Caco-2 (cell line): Measurements from ENCODE around the gene KRT2. TPM values are rescaled to one million over a fixed set of nuclear protein-coding genes. Genes with fewer than 3 reads are reported as not detected.

Source experiments
- BruUV-seq: library from RNA; stranded (reverse); fragments of 400-500 nt; replicated peaks from 2 replicates; lab custom pipeline; 2021; lab: Mats Ljungman, UMichigan
- CTCF ChIA-PET: fragments of 300-600 bp; sonication (Branson Sonifier 250); formaldehyde crosslinking; loops from one replicate; lab custom pipeline; 2022; ENCODE audit warnings: antibody characterized with exemption; lab: Charles Lee
- POLR2A ChIA-PET: fragments of 300-600 bp; sonication (Branson Sonifier 250); formaldehyde crosslinking; loops from one replicate; lab custom pipeline; 2022; ENCODE audit warnings: antibody characterized with exemption; lab: Charles Lee
- DNase-seq, 2 experiments: peaks; one replicate each; pipeline versions ENCODE4 v3.0.0 to v3.0.0-alpha.2; 2020 to 2022
- H3K27me3 ChIP-seq: replicated peaks from 2 replicates; pipeline ENCODE4 v1.6.0; 2011; ENCODE audit warnings: low read length; ENCODE audit not compliant: control insufficient read depth, insufficient read depth
- H3K36me3 ChIP-seq: 2 replicates; pipeline ENCODE4 v1.5.1; 2011; ENCODE audit warnings: low read length; ENCODE audit not compliant: control insufficient read depth, insufficient read depth
- H3K4me1 ChIP-seq: fragments of 250-450 bp; sonication (Bioruptor Pico); 2 replicates; pipeline ENCODE4 v1.5.1; 2020; ENCODE audit warnings: mild to moderate bottlenecking
- H3K4me3 ChIP-seq: 2 replicates; pipeline ENCODE4 v1.5.1; 2011; ENCODE audit warnings: low read depth, mild to moderate bottlenecking, control low read depth, low read length
- H3K9me3 ChIP-seq: fragments of 250-450 bp; sonication (Bioruptor Pico); 2 replicates; pipeline ENCODE4 v1.5.1; 2020; ENCODE audit warnings: mild to moderate bottlenecking, moderate library complexity
- H3K27ac Mint-ChIP-seq: one replicate; pipeline ENCODE4 v1.8.0; 2022; ENCODE audit warnings: mixed read lengths; ENCODE audit not compliant: unreplicated experiment
- H3K27me3 Mint-ChIP-seq: one replicate; pipeline ENCODE4 v1.8.0; 2022; ENCODE audit warnings: mixed read lengths; ENCODE audit not compliant: insufficient read depth, unreplicated experiment
- H3K36me3 Mint-ChIP-seq: one replicate; pipeline ENCODE4 v1.8.0; 2022; ENCODE audit warnings: mild to moderate bottlenecking, mixed read lengths; ENCODE audit not compliant: insufficient read depth, unreplicated experiment
- H3K4me1 Mint-ChIP-seq: one replicate; pipeline ENCODE4 v1.8.0; 2022; ENCODE audit warnings: low read depth, mixed read lengths; ENCODE audit not compliant: unreplicated experiment
- H3K4me3 Mint-ChIP-seq: one replicate; pipeline ENCODE4 v1.8.0; 2022; ENCODE audit warnings: mild to moderate bottlenecking, moderate library complexity, mixed read lengths; ENCODE audit not compliant: unreplicated experiment
- H3K9me3 Mint-ChIP-seq: one replicate; pipeline ENCODE4 v1.8.0; 2022; ENCODE audit warnings: mixed read lengths; ENCODE audit not compliant: unreplicated experiment
- CTCF ChIP-seq, 2 experiments: fragments of 200-600 bp in 1 of 2; IDR thresholded peaks; 1 replicate in 1 of 2; 2 replicates in 1 of 2; pipeline versions ENCODE4 v1.5.1 to v1.8.0; 2011 to 2022; ENCODE audit warnings: antibody characterized with exemption in 1 of 2, control low read depth in 1 of 2, inconsistent platforms in 1 of 2, low read depth in 1 of 2, low read length in 1 of 2, mild to moderate bottlenecking in 1 of 2, moderate library complexity in 1 of 2; ENCODE audit not compliant: insufficient read depth in 1 of 2, severe bottlenecking in 1 of 2, unreplicated experiment in 1 of 2
- intact Hi-C: fragments of 100-400 bp; cut with micrococcal nuclease; formaldehyde crosslinking; loops from one replicate; pipeline ENCODE4 v1.10.0; 2022; ENCODE audit not compliant: unreplicated experiment
- total RNA-seq: library from RNA; stranded (reverse); gene quantifications from 2 replicates; pipeline ENCODE4 v1.2.3, GENCODE V29; 2022

KRT2 gene
- total RNA-seq, 1 experiment from 2014 or later, result not detected

GRCh38 chr12:52606581-52607218, 45.3 kb downstream of the KRT2 start:
- Mint-ChIP-seq H3K4me3 (no peak overlapping the region), H3K27me3 (peaks cover 19% of the 10 kb centered on the region)
- CTCF ChIA-PET, result no interaction called here

GRCh38 chr12:52606096-52606495, 45.9 kb downstream of the KRT2 start:
- intact Hi-C loops, result no loop called here
- peaks cover 6% of the 10 kb centered on the region for H3K36me3 Mint-ChIP-seq
- no peak for TF ChIP-seq CTCF (IDR thresholded peaks at IDR 0.05; ENCODE audit: insufficient read depth in 1 of 2, low read depth in 1 of 2, low read length in 1 of 2, severe bottlenecking in 1 of 2, unreplicated experiment in 1 of 2)
- H3K27me3 ChIP-seq, result no peaks in the 10 kb centered on the region; the same call in 1 of the 2 replicates
- no peaks in the 10 kb centered on the region for H3K4me1 ChIP-seq
- no peaks in the 10 kb centered on the region for H3K36me3 ChIP-seq
- no peak for DNase-seq
- CTCF ChIA-PET, result no interaction called here
- H3K9me3 Mint-ChIP-seq, result no peaks in the 10 kb centered on the region
- no peak overlapping the region for H3K27ac Mint-ChIP-seq
- BruUV-seq, result no TSS peak
- no peaks in the 10 kb centered on the region for H3K4me1 Mint-ChIP-seq
- no peak overlapping the region for H3K4me3 ChIP-seq
- H3K9me3 ChIP-seq, result no peaks in the 10 kb centered on the region
- peaks cover 16% of the 10 kb centered on the region for H3K27me3 Mint-ChIP-seq
- POLR2A ChIA-PET, result no interaction called here
- H3K4me3 Mint-ChIP-seq, result no peak overlapping the region

More at GRCh38 chr12:52606581-52607218, 45.3 kb downstream of the KRT2 start:
- Histone ChIP-seq H3K36me3 (no peaks in the 10 kb centered on the region), H3K4me1 (no peaks in the 10 kb centered on the region), H3K27me3 (no peaks in the 10 kb centered on the region; the same call in 1 of the 2 replicates), H3K4me3 (no peak overlapping the region), H3K9me3 (no peaks in the 10 kb centered on the region)
- POLR2A ChIA-PET, result no interaction called here
- TF ChIP-seq CTCF (IDR thresholded peaks at IDR 0.05; ENCODE audit: insufficient read depth in 1 of 2, low read depth in 1 of 2, low read length in 1 of 2, severe bottlenecking in 1 of 2, unreplicated experiment in 1 of 2), result no peak
- intact Hi-C loops, result no loop called here
- Mint-ChIP-seq H3K4me1 (no peaks in the 10 kb centered on the region), H3K9me3 (no peaks in the 10 kb centered on the region), H3K36me3 (peaks cover 6% of the 10 kb centered on the region), H3K27ac (no peak overlapping the region)
- BruUV-seq, result no TSS peak
- no peak for DNase-seq

GRCh38 chr12:52605542-52605941, 46.5 kb downstream of the KRT2 start:
- H3K27ac Mint-ChIP-seq, result no peak overlapping the region
- POLR2A ChIA-PET, result no interaction called here
- BruUV-seq, result no TSS peak
- no peaks in the 10 kb centered on the region for H3K4me1 Mint-ChIP-seq
- H3K27me3 ChIP-seq, result no peaks in the 10 kb centered on the region
- DNase-seq, result no peak
- H3K27me3 Mint-ChIP-seq, result peaks cover 12% of the 10 kb centered on the region
- no peaks in the 10 kb centered on the region for H3K36me3 ChIP-seq
- peaks cover 6% of the 10 kb centered on the region for H3K36me3 Mint-ChIP-seq
- no peak overlapping the region for H3K4me3 ChIP-seq
- TF ChIP-seq CTCF (IDR thresholded peaks at IDR 0.05; ENCODE audit: insufficient read depth in 1 of 2, low read depth in 1 of 2, low read length in 1 of 2, severe bottlenecking in 1 of 2, unreplicated experiment in 1 of 2), result no peak
- H3K4me1 ChIP-seq, result no peaks in the 10 kb centered on the region
- no peak overlapping the region for H3K4me3 Mint-ChIP-seq
- no peaks in the 10 kb centered on the region for H3K9me3 Mint-ChIP-seq
- intact Hi-C loops, result no loop called here
- H3K9me3 ChIP-seq, result no peaks in the 10 kb centered on the region
- CTCF ChIA-PET, result no interaction called here
